ENCODE results near the gene NBPF9.
"Not testable (repeated sequence)": the region's sequence is repeated elsewhere in the genome, so short reads cannot be mapped to it uniquely, and the experiment has no call there.

NBPF9 gene

DNA sequence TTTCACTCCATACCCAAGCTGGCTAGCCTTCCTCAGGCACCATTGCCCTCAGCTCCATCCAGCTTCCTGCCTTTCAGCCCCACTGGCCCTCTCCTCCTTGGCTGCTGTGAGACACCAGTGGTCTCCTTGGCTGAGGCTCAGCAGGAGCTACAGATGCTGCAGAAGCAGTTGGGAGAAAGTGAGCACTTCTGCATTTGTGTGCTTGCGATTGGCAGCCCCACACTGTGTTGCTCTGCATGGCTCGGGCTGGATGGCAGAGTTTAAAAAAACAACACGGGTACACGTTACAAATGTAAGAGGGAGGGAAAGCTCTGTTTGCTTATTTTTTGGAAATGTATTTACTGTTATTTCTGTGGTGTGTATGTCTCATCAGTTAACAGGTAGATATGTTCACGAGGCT lies 90.8 kb downstream of the NBPF9 start:
- DNase-seq (ENCODE audit: low spot score): not testable (repeated sequence)

DNA sequence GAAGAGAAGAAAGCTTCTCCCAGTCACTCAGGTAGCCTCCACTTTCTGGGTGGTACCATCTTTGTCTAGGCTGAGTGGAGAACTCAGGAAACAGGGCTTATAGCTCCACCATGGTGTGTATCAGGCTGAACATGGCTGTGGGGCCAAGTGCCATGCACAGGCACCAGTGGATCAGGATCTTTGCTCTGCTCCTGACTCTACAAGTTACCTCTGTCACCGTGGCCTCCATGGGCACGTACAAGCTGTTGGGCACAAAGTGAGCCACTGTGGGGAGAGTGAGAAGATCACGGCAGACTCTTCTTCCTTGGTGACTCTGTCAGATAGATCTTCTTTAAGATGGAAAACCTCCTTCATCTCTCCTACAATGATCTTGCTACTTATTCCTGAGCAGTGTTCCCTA lies 93.6 kb downstream of the NBPF9 start:
- not testable (repeated sequence) for DNase-seq (ENCODE audit: low spot score)

DNA sequence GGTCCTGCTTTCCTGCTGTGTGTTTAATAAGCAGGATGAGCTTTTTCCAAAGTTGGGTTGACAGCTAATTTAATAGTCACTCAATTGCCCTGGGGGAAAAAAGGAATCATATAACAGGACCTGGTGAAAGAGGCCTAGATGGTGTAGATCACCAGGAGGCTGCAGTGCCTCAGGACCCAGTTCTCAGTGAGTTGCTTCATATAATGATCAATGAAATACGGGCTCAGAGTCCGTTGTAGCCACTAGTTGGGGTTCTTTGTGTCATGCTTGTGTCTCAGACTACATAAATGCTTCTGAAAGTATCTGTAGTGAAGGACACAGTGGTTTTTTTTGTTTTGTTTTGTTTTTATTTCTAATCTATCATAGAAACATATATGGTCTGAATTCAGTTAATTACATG lies 94.6 kb downstream of the NBPF9 start:
- DNase-seq (ENCODE audit: low spot score): not testable (repeated sequence)

DNA sequence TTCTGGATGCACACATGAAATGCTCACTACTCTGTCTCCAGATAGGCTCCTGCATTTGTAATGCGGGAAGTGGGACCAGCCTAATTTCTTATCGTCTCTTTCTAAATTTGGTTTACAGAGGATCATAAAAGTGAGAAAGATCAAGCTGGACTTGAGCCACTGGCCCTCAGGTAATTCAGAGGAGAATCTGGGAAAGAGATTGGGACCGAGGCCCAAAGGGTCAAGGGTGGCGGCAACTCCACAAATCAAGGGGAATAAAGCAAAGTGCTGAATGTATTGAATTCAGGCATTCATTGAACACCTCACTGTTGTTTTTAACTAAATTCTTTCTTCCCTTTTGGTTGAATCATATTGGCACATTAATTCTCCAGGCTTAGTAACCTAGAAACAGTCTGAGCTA lies 95.0 kb downstream of the NBPF9 start:
- not testable (repeated sequence) for DNase-seq (ENCODE audit: low spot score)

Data from COLO829 (cell line).